HG03139 (cell line): ENCODE data around the gene BIN1.
"Not testable (repeated sequence)": the region's sequence is repeated elsewhere in the genome, so short reads cannot be mapped to it uniquely, and the experiment has no call there.

Experiments
- ATAC-seq: cut with Tn5 transposase; IDR thresholded peaks from one replicate; pipeline ENCODE4 v1.9.1; 2021; ENCODE audit not compliant: unreplicated experiment

The BIN1 gene

DNA sequence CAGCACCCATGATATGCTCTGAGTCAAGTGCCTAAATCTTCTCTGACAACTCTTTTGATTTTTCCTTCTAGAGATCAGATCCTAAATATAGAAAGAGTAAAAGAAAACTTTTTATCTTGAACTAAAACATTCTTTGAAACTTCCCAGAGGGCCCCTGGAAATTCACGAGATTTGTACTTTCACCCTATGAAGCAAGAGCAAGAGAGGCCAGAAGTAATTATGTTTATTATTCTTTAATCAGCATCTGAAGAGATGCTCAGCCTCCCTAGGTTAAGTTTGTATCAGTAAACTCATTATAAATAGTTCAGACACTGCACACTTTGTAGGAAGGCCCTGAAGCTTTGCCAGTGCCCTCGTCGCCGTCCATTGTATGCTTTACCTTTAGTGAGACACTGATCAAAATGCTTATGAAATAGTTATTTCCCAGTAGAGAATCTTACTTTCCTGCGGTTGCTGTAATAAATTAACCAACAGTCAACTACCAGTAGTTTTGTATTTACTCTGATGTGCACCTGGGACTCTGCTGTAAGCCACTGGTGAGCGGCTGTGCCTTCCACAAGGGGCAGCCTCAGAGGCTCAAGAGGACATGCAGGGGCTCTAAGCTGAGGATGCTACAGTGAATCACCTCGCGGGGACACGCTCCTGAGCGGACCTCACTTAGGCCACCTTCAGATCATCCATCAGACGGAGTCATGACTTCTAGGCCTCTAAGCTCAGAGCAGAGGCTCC is 71.9 kb downstream of the BIN1 start:
- ATAC-seq = peak; percentile 79

DNA sequence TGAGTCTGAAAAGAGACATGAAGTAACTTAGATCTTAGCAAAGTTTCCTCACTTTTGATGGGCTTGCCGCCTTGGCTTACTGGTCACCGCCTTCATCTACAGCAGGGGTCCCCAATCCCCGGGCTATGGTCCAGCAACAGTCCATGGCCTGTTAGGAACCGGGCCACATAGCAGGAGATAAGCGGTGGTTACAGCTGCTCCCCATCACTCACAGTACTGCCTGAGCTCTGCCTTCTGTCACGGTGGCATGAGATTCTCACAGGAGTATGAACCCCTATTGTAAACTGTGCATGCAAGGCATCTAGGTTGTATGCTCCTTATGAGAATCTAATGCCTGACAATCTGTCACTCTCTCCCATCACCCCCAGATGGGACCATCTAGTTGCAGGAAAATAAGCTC is 72.9 kb downstream of the BIN1 start:
- ATAC-seq = no peak

DNA sequence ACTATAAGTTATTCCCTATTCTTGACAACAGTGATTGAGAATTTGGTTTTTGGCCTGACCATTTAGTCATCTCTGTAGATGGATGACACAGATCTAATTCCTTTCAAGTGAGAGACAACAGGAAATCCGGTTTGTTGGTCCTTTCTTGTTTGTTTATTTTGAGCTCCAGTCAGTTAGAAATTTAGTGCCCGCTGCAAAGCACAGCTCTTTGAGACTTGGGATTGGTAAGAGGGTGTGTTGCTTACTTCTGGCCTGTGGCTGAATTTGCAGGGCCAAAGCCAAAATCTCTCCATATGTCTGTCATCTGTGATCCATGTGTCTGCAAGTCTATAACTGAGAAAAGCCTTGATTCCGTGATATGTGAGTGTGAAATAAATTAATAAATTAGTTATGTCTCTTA is 74.3 kb downstream of the BIN1 start:
- ATAC-seq = no peak

DNA sequence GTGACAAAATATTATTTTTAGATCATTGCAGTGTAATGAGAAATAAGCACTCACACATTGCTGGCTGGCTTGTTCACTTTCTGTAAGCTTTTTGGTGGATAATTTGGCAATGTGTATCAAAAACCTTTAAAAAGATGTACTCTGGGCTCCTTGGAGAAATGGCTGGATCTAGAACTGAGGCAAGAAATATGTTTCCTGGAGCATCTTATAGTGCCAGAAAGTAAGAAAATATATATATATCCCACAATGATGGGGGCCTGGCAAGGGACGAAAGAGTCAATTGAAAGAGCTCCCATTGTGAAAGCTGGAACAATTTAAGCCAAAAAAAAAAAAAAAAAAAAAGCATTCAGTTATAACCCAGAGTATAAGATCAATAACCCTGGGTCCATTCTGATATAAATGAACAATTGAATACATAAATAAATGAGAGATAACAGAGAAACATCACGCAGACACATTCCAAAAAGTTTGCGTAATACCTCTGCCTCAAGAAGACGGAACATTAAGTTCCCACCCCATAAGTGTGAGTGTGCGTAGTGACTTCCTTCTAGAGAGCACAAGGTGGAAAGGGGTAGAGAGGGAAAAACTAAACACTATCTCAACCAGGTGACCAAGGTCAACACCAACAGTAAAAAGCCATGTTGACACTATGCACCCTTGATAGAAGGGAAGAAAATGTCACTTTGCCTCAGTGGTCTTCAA is 77.5 kb downstream of the BIN1 start:
- no peak for ATAC-seq

DNA sequence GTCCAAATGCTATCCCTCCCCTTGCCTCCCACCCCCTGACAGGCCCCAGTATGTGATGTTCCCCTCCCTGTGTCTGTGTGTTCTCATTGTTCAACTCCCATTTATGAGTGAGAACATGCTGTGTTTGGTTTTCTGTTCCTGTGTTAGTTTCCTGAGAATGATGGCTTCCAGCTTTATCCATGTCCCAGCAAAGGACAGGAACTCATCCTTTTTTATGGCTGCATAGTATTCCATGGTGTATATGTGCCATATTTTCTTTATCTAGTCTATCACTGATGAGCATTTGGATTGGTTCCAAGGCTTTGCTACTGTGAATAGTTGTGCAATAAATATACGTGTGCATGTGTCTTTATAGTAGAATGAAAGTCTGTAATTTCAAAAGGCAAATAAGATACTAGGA is 78.2 kb downstream of the BIN1 start:
- ATAC-seq = not testable (repeated sequence)

- no peak for ATAC-seq
Observed at GRCh38 chr2:127027715-127028114, 79.2 kb downstream of the BIN1 start.

- peak; percentile 87 for ATAC-seq
Observed at GRCh38 chr2:127025359-127026166, 81.4 kb downstream of the BIN1 start.

DNA sequence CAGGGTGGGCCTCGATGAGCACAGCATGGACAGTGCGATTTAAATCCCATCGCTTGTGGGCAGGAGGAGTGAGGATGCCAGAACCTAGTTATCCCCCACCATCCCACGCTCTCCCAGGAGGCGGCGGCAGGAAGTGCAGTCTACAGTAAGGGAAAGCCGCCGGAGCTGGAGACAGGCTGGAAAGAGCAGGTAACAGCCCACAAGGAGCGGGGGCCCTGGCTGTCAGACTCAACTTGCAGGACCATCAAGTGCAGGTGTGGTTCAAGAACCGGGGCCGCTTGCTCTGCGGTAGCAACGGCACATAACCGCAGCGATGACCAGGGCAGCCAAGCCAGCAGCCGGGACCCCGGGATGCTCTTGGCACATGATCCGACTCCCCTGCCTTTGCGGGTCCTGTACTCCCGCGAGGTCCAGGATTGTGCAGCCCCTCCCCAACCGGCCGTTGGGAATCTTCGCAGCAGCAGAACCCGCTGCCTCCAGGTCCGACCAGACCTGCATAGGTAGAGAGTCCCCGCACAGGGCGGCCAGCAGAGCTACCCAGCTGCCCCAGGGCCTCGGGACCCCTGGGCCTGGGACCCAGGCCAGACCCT is 82.1 kb downstream of the BIN1 start:
- peak; percentile 4 for ATAC-seq

DNA sequence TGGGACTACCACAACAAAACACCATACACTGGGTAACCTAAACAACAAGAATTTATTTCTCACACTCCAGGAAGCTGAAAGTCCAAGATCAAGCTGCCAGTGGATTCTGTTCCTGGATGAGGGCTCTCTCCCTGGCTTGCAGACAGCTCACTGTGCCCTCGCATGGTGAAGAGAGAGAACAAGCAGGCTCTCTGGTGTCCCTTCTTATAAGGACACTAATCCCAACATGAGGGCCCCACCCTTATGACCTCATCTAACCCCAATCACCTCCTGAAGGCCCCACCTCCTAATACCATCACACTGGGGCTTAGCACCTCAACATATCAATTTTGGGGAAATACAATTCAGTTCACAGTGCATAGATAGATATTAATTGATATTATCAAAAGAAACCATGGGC is 83.5 kb downstream of the BIN1 start:
- no peak for ATAC-seq

GRCh38 chr2:127022817-127023216 is 84.1 kb downstream of the BIN1 start:
- ATAC-seq = no peak

GRCh38 chr2:127020536-127020935 is 86.4 kb downstream of the BIN1 start:
- no peak for ATAC-seq

- ATAC-seq = no peak
Observed at GRCh38 chr2:127017548-127017947, 89.4 kb downstream of the BIN1 start.

DNA sequence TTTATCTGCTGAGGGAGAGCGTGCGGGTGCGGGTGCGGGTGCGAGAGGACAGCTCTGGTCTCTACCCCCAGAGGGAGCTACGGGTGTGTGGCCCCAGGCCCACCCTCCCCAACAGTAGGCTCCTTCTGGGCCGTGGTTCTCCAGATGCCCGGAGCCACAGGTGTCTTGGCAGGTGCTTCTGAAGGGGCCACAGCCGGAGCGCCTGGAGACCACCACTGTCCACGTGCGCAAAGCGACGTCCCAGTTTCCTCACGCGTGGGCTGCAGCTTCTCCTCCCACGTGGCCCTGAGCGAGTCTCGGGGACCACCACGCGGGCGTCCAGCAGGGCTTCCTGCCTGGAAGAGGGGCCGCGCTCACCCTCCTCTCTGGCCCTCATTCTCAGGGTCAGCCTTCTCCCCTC is 90.6 kb downstream of the BIN1 start:
- no peak for ATAC-seq

DNA sequence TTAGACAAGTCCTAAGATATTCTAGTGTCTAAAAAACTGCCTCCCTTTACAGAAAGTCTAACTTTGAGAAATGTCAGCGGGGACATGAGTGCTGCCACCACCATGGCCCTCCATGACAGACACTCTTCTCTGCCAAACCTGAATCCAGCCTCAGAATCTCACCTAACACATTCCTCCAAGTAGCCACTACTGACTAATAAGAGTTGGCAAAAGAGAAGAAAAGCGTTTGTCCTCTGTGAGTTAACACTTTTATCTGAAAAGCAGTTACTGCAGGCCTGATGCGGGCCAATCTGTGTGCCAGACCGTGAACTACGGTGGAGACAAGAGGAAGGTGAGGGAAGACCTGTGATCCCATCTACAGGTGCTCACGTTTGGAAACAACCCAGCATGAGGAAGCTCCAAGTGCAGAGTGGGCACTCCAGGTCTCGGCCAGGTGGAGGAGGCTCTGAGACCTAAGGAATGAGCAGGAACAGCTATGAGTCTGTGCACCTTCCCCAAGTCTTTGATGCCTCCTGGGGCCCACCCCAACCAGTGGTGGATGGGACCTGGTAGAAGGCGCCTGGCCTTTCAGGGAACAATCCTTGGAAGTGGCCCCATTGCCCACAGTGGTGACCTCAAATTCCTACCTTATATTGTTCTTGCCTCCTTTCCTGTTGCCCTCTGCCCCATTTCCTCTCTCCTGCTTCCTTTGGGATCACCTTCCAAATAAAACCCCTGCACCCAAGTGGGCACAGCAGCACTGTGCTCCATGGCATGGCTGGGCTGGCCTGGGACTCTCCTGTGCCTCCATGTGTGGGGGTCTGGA is 91.6 kb downstream of the BIN1 start:
- no peak for ATAC-seq

GRCh38 chr2:127014630-127015029 is 92.3 kb downstream of the BIN1 start:
- no peak for ATAC-seq

GRCh38 chr2:127014224-127014623 is 92.7 kb downstream of the BIN1 start:
- no peak for ATAC-seq

DNA sequence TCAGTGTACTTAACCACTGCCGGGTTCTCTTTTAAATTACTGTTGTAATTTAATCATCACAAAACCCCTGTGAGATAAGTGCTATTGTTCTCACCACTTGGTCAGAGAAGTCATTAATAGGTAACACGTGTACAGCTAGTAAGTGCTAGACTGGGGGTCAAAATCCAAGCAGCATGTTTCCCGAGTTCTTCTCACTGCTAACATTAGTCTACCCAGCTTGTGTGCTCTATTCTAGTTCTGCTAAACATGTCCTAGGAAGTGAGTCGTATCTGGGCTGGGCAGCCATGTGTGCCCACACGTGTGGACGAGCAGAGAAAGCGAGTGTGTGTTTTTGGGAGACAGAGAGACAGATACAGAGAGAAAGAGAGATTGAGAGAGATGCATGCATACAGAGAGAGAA is 94.1 kb downstream of the BIN1 start:
- ATAC-seq = no peak

DNA sequence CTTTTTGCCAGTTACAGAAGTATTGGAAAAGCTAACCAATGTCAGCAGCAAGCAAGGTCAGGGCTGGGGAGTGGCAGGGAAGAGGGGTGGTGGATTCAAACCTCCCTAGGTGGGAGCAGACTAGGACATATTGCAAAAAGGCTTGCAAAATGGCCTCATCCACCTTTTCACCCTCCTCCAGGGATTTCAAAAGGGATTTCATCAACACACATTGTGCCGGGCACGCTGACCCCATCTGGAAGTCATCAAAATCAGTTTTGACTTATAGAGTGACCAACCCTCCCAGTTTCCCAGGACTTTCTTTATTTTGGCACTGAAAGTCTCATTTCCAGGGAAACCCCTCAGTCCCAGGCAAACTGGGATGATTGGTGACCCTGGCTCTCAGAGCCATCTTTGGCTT is 94.7 kb downstream of the BIN1 start:
- no peak for ATAC-seq

DNA sequence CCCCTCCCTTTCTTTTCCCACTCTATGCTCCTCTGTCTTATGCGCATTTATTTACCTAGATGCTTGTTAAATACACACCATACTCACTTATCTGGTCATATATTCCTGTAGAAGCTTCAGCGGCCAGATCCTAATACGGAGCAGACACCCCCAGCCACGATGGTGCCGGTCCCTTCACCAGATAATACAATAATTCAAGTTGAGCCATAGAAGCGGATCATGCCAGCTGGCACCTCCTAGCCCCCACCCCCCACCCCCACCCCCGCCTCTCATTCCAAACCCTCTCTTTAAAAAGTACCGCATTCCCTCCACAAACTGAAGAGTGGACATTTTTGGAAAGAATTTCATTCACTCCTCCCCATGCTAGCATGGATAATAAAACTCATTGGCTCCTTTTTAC is 95.2 kb downstream of the BIN1 start:
- no peak for ATAC-seq

- ATAC-seq = no peak
Observed at GRCh38 chr2:127011231-127011661, 95.7 kb downstream of the BIN1 start.
